ENCODE measurements around the gene ATP6V1A. TPM values are rescaled to one million over a fixed set of nuclear protein-coding genes. Genes with fewer than 3 reads are reported as not detected.

Gene ATP6V1A
- total RNA-seq (2012; rRNA removed), result 53.1 and 69.0 TPM in 2 replicates

DNA sequence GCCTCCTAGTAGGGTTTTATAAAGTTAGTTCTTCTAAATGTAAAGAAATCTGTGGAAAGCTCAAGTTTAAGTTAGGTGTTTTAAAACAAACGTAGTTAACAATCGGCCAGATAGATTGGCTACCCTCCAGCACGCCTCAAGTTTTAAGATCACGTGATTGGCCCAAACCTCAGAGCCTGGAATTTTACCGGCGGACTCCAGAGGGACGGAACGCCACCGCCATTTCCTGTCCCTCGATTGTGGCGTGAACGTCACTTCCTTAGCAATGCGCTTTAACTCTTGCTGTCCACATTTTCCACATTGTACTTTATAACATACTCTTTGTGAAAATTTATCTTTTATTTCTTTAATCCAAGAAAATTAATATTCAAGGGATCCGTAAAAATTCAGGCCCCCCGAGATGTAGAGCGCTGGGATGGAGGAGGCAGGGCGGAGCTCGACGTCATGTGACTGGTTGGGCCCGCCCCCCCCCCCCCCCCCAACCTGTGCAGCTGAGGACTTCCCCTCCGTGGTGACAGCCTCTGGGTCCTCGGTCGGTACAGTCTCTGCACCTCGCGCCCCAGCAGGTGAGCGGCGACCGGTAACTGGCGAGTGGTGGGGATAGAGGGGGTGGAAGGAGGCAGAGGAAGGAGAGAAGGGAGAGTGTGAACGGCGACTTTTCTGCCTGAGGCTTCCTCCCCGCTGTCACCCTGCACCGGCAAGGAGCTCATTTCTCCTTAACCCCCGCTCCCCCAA lies at the start of gene ATP6V1A:
ATP6V1A (plus strand) TSS at position 488 of the 735 bp plus-strand sequence. CDS start 31,719 bp downstream, outside the sequence.
- peak within 1 kb of the TSS; percentile 100 for H3K9ac ChIP-seq (ENCODE audit: low read depth, low read length)
- H3K4me3 ChIP-seq (ENCODE audit: low read length), result peak within 1 kb of the TSS; percentile 98
- no peaks in the 10 kb centered on the region for H3K9me3 ChIP-seq (replicated peaks; ENCODE audit: low read length)
- H3K4me1 ChIP-seq (ENCODE audit: control insufficient read depth, insufficient read depth, low read length), result peaks cover 35% of the 10 kb centered on the region
- no peaks in the 10 kb centered on the region for H3K27me3 ChIP-seq (ENCODE audit: control insufficient read depth, insufficient read depth, low read length)
- H3K4me2 ChIP-seq (ENCODE audit: low read length), result peak within 1 kb of the TSS; percentile 86
- H3K36me3 ChIP-seq (ENCODE audit: insufficient read depth, low read length), result no peaks in the 10 kb centered on the region

DNA sequence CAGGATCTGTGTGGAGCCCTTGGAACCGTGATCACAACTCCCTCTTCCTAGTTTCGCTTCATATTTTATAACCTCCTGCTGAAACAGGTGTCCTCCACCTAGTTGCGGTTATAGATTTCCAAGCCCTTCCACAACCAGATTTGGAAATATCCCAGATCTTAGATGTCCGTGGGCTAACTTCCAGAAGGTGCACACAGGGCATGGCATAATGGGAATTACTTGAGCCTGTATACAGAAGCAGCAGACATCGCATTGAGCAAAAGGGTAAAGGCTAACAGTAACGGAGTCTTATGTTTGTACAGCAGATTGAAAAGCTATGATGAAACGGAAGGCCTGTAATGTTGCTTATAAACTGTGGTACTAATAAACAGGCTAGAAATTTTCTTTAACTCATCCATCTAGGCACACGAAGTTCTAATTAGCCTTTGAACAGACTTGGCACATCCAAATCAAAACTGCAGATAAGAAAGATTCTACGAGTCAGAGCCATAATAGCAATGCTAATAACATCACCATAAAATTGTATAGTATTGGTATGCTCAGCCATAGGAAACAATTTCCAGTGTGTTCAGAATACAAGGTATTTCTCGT lies 49.2 kb upstream of the ATP6V1A start:
- Histone ChIP-seq H3K9ac (ENCODE audit: low read depth, low read length) (peak overlapping the region; percentile 88), H3K4me3 (ENCODE audit: low read length) (peak overlapping the region; percentile 83), H3K27me3 (ENCODE audit: control insufficient read depth, insufficient read depth, low read length) (no peaks in the 10 kb centered on the region), H3K9me3 (replicated peaks; ENCODE audit: low read length) (no peaks in the 10 kb centered on the region), H3K4me1 (ENCODE audit: control insufficient read depth, insufficient read depth, low read length) (peaks cover 21% of the 10 kb centered on the region), H3K36me3 (ENCODE audit: insufficient read depth, low read length) (no peaks in the 10 kb centered on the region), H3K4me2 (ENCODE audit: low read length) (peak overlapping the region; percentile 78)

- peak overlapping the region; percentile 83 for H3K4me3 ChIP-seq (ENCODE audit: low read length)
- no peaks in the 10 kb centered on the region for H3K27me3 ChIP-seq (ENCODE audit: control insufficient read depth, insufficient read depth, low read length)
- peak overlapping the region; percentile 78 for H3K4me2 ChIP-seq (ENCODE audit: low read length)
- peaks cover 21% of the 10 kb centered on the region for H3K4me1 ChIP-seq (ENCODE audit: control insufficient read depth, insufficient read depth, low read length)
- H3K9ac ChIP-seq (ENCODE audit: low read depth, low read length), result no peak overlapping the region
- H3K9me3 ChIP-seq (replicated peaks; ENCODE audit: low read length), result no peaks in the 10 kb centered on the region
- H3K36me3 ChIP-seq (ENCODE audit: insufficient read depth, low read length), result no peaks in the 10 kb centered on the region
Measured at GRCh38 chr3:113698213-113698742, 48.6 kb upstream of the ATP6V1A start.

DNA sequence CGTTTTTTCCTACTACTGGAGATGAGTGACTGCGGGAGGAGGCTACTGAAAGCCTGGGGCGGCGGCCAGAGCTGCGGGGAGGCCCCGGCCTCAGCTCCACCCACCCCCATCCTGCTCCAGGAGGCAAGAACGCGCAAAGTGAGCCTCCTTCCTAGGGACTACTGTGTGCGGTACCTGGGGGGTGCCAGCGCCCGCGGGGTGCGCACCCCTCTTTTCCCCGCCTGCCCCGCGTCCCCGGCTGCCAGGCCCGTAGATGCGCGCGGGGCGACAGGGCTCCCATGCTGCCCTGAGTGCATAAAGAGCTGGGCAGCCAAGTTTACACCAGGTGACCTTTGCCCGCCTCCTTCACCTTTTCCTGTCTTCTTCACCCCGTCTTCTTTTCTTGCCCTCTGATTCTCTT lies 47.9 kb upstream of the ATP6V1A start:
- H3K36me3 ChIP-seq (ENCODE audit: insufficient read depth, low read length), result no peaks in the 10 kb centered on the region
- H3K27me3 ChIP-seq (ENCODE audit: control insufficient read depth, insufficient read depth, low read length), result no peaks in the 10 kb centered on the region
- H3K4me2 ChIP-seq (ENCODE audit: low read length), result peak overlapping the region; percentile 69
- peak overlapping the region; percentile 44 for H3K4me3 ChIP-seq (ENCODE audit: low read length)
- H3K9ac ChIP-seq (ENCODE audit: low read depth, low read length), result no peak overlapping the region
- H3K4me1 ChIP-seq (ENCODE audit: control insufficient read depth, insufficient read depth, low read length), result peaks cover 21% of the 10 kb centered on the region
- H3K9me3 ChIP-seq (replicated peaks; ENCODE audit: low read length), result no peaks in the 10 kb centered on the region

DNA sequence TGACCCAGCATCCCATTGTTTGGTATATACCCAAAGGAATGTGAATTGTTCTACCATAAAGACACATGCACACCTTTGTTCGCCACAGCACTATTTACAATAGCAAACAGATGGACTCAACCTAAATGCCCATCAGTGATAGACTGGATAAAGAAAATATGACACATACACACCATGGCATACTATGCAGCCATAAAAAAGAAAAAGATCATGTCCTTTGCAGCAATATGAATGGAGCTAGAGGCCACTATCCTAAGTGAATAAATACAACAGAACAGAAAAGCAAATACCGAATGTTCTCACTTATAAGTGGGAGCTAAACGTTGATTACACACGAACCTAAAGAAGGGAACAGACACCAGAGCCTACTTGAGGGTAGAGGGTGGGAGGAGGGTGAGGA lies 39.0 kb upstream of the ATP6V1A start:
- no peak overlapping the region for H3K4me2 ChIP-seq (ENCODE audit: low read length)
- H3K4me3 ChIP-seq (ENCODE audit: low read length), result no peak overlapping the region
- H3K9me3 ChIP-seq (replicated peaks; ENCODE audit: low read length), result no peaks in the 10 kb centered on the region
- H3K4me1 ChIP-seq (ENCODE audit: control insufficient read depth, insufficient read depth, low read length), result no peaks in the 10 kb centered on the region
- H3K9ac ChIP-seq (ENCODE audit: low read depth, low read length), result no peak overlapping the region
- peaks cover 3% of the 10 kb centered on the region for H3K27me3 ChIP-seq (ENCODE audit: control insufficient read depth, insufficient read depth, low read length)
- H3K36me3 ChIP-seq (ENCODE audit: insufficient read depth, low read length), result no peaks in the 10 kb centered on the region

GRCh38 chr3:113712129-113712528 lies 34.7 kb upstream of the ATP6V1A start:
- H3K9ac ChIP-seq (ENCODE audit: low read depth, low read length), result no peak overlapping the region
- no peak overlapping the region for H3K4me2 ChIP-seq (ENCODE audit: low read length)
- H3K4me3 ChIP-seq (ENCODE audit: low read length), result no peak overlapping the region
- no peaks in the 10 kb centered on the region for H3K4me1 ChIP-seq (ENCODE audit: control insufficient read depth, insufficient read depth, low read length)
- H3K9me3 ChIP-seq (replicated peaks; ENCODE audit: low read length), result no peaks in the 10 kb centered on the region
- no peaks in the 10 kb centered on the region for H3K27me3 ChIP-seq (ENCODE audit: control insufficient read depth, insufficient read depth, low read length)
- peaks cover 15% of the 10 kb centered on the region for H3K36me3 ChIP-seq (ENCODE audit: insufficient read depth, low read length)

- Histone ChIP-seq H3K36me3 (ENCODE audit: insufficient read depth, low read length) (peaks cover 27% of the 10 kb centered on the region), H3K4me1 (ENCODE audit: control insufficient read depth, insufficient read depth, low read length) (peaks cover 4% of the 10 kb centered on the region), H3K9ac (ENCODE audit: low read depth, low read length) (no peak overlapping the region), H3K27me3 (ENCODE audit: control insufficient read depth, insufficient read depth, low read length) (no peaks in the 10 kb centered on the region), H3K4me2 (ENCODE audit: low read length) (no peak overlapping the region), H3K9me3 (replicated peaks; ENCODE audit: low read length) (no peaks in the 10 kb centered on the region), H3K4me3 (ENCODE audit: low read length) (no peak overlapping the region)
Measured at GRCh38 chr3:113714702-113715101, 32.1 kb upstream of the ATP6V1A start.

DNA sequence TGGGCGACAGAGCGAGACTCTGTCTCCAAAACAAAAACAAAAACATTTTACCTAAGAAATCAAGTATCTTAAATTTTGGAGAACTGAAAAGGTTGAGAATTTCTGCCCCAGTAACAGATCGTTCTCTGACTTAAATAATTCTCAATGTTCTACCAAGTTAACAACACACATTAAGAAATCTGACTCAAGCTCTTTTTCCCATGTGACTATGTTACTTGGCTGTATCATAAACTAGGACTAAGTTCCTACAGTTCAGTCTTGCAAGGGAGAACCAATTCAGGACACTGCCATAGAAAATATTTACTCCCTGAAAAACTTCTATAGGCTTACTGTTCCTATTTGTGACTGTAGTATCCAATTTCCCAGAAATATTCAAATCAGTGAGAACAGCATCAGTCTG lies 29.5 kb upstream of the ATP6V1A start:
- Histone ChIP-seq H3K27me3 (ENCODE audit: control insufficient read depth, insufficient read depth, low read length) (no peaks in the 10 kb centered on the region), H3K4me2 (ENCODE audit: low read length) (no peak overlapping the region), H3K36me3 (ENCODE audit: insufficient read depth, low read length) (peaks cover 52% of the 10 kb centered on the region), H3K4me3 (ENCODE audit: low read length) (no peak overlapping the region), H3K9ac (ENCODE audit: low read depth, low read length) (no peak overlapping the region), H3K9me3 (replicated peaks; ENCODE audit: low read length) (no peaks in the 10 kb centered on the region), H3K4me1 (ENCODE audit: control insufficient read depth, insufficient read depth, low read length) (peaks cover 7% of the 10 kb centered on the region)

- H3K4me1 ChIP-seq (ENCODE audit: control insufficient read depth, insufficient read depth, low read length), result peaks cover 7% of the 10 kb centered on the region
- H3K27me3 ChIP-seq (ENCODE audit: control insufficient read depth, insufficient read depth, low read length), result no peaks in the 10 kb centered on the region
- no peak overlapping the region for H3K4me2 ChIP-seq (ENCODE audit: low read length)
- H3K36me3 ChIP-seq (ENCODE audit: insufficient read depth, low read length), result peaks cover 56% of the 10 kb centered on the region
- H3K4me3 ChIP-seq (ENCODE audit: low read length), result no peak overlapping the region
- no peak overlapping the region for H3K9ac ChIP-seq (ENCODE audit: low read depth, low read length)
- no peaks in the 10 kb centered on the region for H3K9me3 ChIP-seq (replicated peaks; ENCODE audit: low read length)
Measured at GRCh38 chr3:113717818-113718217, 29.0 kb upstream of the ATP6V1A start.

DNA sequence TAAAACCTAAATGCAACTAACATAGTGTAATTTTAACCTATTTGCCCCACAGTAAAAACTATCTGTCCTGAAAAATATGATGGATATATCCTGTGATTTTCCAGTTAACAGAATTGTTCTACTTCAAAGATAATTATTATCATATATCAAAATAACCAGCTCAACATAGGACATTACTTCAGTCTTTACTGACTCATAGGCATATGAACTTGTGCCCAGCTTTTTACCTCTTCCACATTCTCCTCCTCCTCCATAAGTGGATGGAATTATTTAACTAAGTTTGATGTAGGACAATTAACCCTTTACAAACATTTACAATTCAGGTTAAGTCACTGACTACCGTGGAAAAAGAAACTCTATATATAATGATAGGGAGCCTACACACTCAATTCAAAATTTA lies 27.5 kb upstream of the ATP6V1A start:
- Histone ChIP-seq H3K4me1 (ENCODE audit: control insufficient read depth, insufficient read depth, low read length) (peaks cover 7% of the 10 kb centered on the region), H3K4me2 (ENCODE audit: low read length) (no peak overlapping the region), H3K36me3 (ENCODE audit: insufficient read depth, low read length) (peaks cover 69% of the 10 kb centered on the region), H3K27me3 (ENCODE audit: control insufficient read depth, insufficient read depth, low read length) (no peaks in the 10 kb centered on the region), H3K4me3 (ENCODE audit: low read length) (no peak overlapping the region), H3K9ac (ENCODE audit: low read depth, low read length) (no peak overlapping the region), H3K9me3 (replicated peaks; ENCODE audit: low read length) (no peaks in the 10 kb centered on the region)

DNA sequence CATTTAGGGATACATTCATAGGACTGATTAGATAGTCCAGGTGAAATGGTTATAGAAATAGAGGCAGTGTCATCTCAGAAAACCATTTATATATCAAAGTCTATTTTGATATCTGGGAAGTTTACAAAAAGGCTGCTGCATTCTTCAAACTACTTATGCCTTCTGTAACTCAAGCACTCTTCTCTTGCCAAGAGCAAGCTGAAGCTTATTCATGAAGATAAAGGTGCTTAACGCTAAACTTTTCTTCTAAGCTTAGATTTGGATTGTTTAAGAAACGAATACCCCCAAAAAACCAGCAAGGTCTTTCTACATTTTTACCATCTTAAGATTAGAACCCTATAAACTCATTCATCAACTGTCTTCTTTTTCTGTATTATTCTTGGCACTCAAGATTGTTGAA lies 27.1 kb upstream of the ATP6V1A start:
- no peaks in the 10 kb centered on the region for H3K27me3 ChIP-seq (ENCODE audit: control insufficient read depth, insufficient read depth, low read length)
- H3K4me3 ChIP-seq (ENCODE audit: low read length), result no peak overlapping the region
- H3K4me1 ChIP-seq (ENCODE audit: control insufficient read depth, insufficient read depth, low read length), result peaks cover 7% of the 10 kb centered on the region
- peaks cover 68% of the 10 kb centered on the region for H3K36me3 ChIP-seq (ENCODE audit: insufficient read depth, low read length)
- no peak overlapping the region for H3K4me2 ChIP-seq (ENCODE audit: low read length)
- H3K9ac ChIP-seq (ENCODE audit: low read depth, low read length), result no peak overlapping the region
- H3K9me3 ChIP-seq (replicated peaks; ENCODE audit: low read length), result no peaks in the 10 kb centered on the region

Measured in skeletal muscle satellite cell (primary cell).